ENCODE measurements around the gene NQO1.

The NQO1 gene

DNA sequence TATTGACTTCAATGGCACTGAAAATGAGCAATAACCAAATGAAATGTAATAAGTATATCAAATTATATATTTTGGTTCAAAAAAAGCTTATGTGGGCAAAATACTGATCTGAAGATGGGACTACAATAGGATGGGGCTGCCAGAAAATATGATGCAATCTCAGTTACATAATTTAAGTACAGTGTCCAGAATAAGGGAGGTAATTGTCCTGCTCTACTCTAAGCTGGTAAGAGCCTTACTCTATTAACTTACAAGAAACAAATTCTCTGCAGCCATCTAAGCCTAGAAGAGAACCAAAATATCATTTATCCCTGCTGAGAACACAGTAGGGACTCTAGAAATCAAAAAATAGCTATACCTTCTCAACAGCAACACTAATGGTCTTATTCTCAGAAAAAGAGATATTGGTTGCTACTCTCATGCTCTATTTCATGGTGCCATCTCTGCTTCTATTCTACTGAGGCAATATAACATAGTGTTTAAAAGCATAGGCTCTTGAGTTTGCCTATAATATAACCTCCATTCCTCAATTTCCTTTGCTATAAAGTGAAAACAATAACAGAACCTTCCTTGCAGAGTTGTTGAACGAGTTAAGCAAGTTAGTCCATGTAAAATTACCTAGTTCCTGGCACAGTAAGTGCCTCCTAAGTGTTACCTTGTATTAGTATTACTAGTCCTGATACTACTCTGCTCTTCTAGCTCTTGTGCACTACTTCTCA lies 19.9 kb downstream of the NQO1 start:
- DNase-seq (ENCODE audit: low read depth), result no peak

DNA sequence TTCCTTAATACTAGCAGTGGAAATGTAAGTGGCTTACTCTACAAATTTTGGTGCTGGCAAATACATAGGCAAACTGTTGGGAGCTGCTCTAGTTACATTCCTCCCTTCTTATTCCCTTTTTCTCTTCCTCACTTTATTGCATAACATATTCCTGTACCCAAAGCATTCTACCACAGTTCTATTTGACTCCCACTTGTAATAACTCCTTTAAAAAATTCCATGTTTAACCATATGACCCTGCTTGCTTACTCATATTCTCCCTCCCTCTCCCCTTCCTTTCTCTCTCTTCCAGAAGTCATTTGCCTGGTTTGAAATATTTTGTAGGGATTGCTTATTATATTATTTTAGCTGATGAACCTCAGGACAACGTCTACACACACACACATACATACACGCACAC lies 22.7 kb downstream of the NQO1 start:
- no peak for DNase-seq (ENCODE audit: low read depth)

DNA sequence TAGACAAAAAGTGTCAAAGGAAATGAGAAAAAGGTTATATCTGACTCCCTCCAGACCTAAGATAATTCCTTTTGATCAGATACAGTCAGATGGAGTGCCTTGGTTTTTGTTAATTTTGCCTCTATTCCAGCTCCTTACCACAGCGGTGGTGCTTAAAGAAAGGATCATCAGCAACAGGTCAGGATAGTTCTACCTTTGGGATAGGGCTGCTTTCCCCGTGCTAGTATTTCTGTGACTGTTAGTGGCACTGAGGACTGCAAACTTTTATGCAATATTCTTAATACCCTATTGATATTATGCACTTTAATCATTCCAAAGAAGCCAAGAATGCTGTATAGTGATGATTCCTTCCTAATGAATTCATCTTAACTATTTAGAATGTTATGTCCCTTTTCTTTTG lies 24.5 kb downstream of the NQO1 start:
- no peak for DNase-seq (ENCODE audit: low read depth)

DNA sequence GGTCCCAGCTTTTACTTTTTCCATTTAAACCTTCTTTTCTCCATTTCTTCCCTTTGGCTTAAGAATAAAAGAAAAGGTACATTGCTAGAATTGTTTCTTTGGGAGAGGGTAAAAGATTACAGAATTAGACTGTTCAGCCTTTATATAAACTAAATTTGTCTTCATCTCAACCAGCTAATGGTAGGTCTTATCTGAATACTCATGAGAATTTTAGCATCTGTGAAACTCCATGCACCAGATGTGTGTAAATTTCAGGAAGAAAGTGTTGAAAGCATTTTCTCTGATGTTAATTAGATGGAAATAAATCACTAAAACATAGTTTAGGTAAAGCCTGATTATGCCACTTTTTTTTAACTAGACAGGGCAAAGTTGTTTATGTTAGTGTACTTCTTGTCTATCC lies 24.9 kb downstream of the NQO1 start:
- no peak for DNase-seq (ENCODE audit: low read depth)

DNA sequence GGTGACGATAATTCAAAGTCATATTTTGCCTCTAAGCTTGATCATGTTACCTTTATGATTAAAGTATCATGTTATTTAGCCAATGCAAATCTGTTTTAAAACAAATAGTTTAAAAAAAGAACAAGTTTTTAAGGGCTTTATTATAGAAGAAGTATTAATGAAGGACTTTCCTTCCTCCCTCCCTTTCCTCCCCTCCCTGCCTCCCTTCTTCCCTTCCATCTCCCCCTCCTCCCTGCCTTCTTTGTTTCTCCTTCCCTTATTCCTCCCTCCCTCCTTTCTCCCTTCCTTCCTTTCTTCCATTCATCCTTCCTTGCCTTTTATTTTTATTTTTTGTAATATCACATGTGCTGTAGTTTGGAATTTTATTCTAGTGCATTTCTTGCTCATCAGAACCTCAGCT lies 26.4 kb downstream of the NQO1 start:
- no peak for DNase-seq (ENCODE audit: low read depth)

DNA sequence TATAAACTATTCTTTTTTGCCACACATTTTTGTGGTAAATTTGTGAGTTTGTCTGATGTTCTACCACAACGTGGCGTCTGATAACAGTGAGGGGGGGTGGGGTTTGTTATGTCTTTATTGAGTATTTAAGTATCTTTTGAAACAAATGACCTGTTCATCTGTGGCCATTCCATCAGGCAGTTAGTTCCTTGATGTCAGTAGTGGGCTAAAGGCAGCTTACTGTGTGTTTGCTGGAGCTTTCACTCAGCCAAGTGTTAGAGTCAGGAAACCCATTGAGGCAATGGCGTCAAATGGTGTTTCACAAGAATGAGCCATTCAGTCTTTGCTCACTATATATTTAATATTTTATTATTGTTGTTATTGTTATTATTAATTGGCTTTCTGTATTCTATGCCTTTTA lies 28.0 kb downstream of the NQO1 start:
- DNase-seq (ENCODE audit: low read depth), result no peak

DNA sequence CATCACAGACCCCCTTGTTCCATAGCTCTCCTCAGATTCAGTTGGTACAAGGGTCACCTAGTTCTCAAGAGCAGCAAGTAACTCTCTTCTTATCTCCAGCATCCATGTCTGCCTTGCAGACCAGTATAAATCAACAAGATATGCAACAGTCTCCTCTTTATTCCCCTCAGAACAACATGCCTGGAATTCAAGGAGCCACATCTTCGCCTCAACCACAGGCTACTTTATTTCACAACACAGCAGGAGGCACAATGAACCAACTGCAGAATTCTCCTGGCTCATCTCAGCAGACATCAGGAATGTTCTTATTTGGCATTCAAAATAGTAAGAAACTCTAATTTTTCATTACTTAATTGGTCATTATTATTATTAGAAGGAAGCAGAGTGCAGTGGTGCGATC lies 32.4 kb downstream of the NQO1 start:
- DNase-seq (ENCODE audit: low read depth), result no peak

DNA sequence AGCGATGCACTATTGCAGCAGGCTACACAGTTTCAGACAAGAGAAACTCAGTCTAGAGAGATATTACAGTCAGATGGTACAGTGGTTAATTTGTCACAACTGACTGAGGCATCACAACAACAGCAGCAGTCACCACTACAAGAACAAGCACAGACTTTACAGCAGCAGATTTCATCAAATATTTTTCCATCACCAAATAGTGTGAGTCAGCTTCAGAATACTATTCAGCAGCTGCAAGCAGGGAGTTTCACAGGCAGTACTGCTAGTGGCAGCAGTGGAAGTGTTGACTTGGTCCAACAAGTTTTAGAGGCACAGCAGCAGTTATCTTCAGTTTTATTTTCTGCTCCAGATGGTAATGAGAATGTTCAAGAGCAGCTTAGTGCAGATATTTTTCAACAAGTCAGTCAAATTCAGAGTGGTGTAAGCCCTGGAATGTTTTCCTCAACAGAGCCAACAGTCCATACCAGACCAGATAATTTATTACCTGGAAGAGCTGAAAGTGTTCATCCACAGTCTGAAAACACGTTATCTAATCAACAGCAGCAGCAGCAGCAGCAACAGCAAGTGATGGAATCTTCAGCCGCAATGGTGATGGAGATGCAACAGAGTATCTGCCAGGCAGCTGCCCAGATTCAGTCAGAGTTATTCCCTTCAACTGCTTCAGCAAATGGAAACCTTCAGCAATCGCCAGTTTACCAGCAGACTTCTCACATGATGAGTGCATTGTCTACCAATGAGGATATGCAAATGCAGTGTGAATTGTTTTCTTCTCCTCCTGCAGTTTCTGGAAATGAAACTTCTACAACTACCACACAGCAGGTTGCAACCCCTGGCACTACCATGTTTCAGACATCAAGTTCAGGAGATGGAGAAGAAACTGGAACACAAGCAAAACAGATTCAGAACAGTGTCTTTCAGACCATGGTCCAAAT lies 34.1 kb downstream of the NQO1 start:
- DNase-seq (ENCODE audit: low read depth), result no peak

DNA sequence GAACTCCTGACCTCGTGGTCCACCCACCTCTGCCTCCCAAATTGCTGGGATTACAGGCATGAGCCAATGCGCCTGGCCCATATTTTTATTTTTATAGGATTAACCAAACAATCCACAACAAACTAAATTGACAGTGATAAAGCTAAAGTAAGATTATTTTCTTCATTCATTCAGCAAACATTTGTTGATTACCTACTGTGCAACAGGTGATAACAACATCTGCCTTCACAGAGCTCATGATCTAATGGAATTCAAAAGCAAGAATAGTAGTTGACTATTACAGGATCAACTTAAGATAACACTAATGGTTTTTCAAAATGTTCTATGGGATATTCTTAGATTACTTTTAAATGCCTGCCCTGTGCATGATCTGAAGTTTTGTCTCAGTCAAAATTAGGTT lies 37.8 kb downstream of the NQO1 start:
- no peak for DNase-seq (ENCODE audit: low read depth)

DNA sequence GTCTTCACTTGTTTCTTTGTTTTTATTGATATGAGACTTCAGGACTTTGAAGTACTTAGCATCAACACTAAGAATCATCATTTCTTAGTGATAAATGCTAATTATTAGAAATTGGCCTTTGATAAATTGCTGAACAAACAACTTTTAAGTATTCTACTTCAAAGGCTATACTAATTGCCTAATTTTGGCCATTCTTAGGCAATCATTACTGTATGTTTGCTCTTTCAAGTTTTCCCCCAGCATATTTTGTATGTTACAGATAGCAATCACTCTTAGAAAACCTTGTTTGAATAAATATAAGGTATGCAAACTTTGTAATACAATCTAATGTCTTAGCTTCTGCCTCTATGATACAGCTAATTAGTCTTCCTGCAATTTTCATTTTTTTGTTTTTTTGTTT lies 46.0 kb downstream of the NQO1 start:
- no peak for DNase-seq (ENCODE audit: low read depth)

DNA sequence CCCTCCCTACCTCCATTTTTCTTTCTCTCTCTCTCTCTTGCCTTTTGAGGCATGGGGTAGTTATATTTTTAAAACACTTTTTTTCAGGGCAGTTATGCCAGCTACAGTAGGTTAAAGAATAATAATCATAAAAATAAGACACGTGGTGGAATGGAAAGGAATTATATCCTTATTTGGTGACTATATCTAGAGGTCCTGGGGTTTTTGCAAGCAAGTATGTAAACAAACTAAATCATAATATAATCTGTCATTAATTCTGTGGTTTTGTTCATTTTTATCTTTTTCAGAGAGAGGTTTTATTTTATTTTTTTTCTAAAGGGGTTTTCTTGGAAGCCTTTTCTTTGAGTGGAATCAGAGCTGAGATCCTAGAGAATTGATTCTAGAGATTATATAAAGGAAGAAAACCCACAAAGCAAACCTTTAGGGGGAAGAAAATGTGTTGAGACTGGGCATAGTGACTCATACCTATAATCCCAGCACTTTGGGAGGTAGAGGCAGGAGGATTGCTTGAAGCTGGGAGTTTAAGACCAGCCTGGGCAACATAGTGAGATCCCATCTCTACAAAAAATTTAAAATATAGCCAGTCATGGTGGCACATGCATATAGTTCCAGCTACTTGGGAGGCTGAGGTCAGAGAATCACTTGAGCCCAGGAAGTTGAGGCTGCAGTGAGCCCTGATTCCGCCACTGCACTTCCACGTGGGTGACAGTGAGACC lies 53.2 kb downstream of the NQO1 start:
- no peak for DNase-seq (ENCODE audit: low read depth)

DNA sequence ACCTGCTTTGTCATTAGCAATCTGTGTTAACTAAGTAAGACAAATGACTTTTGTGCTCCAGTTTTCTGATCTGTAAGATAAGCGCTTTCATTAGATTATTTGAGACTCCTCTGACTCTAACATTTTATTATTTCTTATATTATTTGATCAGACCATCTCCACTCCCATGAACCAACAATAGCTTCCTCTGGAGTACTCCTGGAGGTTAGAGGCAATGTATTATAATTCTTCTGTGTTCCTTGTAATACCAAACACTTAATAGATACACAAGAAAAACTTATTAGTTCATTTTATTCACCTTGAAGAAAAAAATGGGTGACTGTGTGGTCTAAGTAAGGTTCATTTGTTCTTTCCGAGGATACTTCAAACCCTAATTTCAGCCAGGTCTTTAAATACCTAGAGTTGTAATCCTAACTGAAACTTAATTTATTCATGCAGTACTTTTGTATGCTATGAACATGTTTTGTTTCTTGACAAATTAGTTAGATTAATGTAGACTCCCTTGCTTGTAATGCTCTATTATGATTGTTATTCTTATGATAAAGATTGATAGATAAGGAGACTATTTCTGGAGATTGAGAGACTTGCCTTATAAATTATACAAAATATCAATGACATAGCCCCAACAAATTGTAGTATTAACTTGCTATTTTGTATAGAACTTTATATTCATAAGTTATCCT lies 53.9 kb downstream of the NQO1 start:
- no peak for DNase-seq (ENCODE audit: low read depth)

DNA sequence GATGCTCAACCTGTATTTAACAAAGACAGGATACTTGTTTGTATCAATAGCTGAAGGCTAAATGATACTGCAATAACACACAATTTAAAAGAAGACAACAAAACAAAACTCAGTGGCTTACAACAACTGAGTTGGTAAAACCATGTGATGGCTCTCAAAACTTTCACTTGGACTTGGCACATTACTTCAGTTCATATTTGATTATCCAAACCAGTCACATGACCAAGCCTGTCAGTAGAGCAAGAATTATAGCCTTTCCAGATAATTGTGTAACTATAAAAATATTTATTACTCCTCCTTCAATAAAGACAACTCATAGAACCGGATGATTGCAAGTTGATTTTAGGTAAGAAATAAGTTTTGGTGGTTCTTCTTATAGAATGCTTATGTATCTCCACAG lies 56.8 kb downstream of the NQO1 start:
- DNase-seq (ENCODE audit: low read depth), result no peak

DNA sequence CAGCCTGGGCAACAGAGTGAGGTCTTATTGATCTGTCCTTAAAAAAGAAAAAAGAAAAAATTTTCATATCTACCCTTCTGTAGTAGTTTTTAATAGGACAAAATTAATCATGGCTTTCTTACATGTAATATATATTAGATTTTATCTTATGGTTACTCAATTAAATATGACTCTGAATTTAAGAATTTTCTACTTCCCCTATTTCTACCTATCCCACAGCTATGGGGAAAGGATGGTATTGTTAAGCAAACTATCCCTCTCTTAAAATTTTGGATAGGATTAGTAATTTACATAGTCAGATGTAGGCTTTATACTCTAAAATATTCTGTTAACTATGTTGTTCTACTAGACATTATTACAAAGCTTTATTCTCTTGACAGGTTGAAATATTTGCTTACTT lies 62.5 kb downstream of the NQO1 start:
- DNase-seq (ENCODE audit: low read depth), result no peak

DNA sequence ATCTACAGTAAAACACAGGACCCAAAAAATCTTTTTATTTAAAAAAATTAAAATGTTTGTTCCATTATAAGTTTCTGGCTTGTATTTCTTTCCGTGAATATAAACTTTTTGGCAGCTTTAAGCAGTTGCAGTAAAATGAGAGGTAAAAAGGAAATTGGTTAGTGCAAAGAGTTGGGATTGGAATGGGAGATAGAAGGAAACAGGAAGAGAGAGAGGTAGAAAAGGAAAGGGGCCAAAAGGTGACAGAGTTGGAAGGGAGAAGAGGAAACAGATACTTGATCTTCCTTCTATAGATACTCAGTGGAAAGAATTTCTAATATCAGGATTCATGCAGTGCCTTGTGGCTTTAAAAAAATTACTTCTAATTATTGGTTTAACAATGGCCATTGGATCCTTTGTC lies 63.5 kb downstream of the NQO1 start:
- DNase-seq (ENCODE audit: low read depth), result no peak

DNA sequence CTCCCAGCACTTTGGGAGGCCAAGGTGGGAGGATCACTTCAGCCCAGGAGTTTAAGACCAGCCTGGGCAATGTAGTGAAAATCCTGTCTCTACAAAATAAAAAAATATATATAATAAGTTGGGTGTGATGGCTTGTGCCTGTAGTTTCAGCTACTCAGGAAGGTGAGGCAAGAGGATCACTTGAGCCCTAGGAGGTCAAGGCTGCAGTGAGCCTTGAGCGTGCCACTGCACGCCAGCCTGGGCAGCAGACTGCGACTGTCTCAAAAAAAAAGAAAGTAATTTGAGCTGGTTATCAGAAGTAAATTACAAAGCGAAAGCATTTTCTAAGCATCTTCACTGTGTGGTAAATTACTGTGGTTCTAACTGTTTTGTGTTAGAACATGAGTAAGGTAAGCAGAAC lies 66.2 kb downstream of the NQO1 start:
- no peak for DNase-seq (ENCODE audit: low read depth)
